Activated CD4-positive, alpha-beta T cell treated with anti-CD3 and anti-CD28 coated beads for 1 hour (primary cell): ENCODE results near the gene MRC1.
"Not testable (repeated sequence)": the region's sequence is repeated elsewhere in the genome, so short reads cannot be mapped to it uniquely, and the experiment has no call there.

Experiments
- DNase-seq: peaks from one replicate; pipeline ENCODE4 v3.0.0-alpha.2; 2020

The MRC1 gene

DNA sequence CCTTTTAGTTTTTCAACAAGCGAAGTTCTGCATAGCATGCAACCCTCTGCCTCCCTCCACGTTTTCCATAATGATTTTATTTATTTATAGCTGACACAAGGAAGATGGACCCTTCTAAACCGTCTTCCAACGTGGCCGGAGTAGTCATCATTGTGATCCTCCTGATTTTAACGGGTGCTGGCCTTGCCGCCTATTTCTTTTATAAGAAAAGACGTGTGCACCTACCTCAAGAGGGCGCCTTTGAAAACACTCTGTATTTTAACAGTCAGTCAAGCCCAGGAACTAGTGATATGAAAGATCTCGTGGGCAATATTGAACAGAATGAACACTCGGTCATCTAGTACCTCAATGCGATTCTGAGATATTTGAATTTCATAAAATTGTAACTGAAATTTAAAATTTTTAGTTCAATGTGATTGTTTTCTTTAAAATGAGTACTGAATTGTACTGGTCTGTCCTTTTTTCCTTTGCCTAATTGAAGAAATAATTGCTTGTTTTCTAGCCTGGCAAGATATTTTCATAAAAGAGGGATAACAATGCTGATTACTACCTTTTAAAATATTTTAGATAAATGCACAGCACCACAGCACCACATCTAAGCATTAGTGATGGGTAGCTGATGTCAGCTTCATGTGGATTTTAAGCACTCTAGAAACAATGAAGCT, 101.1 kb downstream of the MRC1 start:
- DNase-seq: no peak

DNA sequence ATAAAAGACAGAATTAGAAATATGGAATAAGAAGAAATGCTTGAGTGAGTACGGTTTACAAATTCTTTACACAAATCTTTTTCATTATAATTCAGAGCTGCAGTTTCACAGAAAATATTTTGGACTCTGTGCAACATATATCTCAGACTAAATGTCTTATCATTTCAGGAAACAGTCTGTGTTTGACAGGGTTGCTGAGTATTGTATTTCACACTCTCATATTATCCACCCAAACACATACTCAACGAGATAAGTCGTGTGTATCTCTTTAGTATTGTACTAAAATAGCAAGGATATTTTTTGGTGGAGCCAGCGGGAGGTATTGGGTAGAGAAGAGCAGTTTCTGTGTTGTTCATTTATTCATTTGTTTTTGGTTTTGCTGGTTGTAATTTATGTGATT, 103.6 kb downstream of the MRC1 start:
- DNase-seq: no peak

- DNase-seq: no peak
These were observed 104.5 kb downstream of the MRC1 start for GRCh38 chr10:17913604-17914003.

DNA sequence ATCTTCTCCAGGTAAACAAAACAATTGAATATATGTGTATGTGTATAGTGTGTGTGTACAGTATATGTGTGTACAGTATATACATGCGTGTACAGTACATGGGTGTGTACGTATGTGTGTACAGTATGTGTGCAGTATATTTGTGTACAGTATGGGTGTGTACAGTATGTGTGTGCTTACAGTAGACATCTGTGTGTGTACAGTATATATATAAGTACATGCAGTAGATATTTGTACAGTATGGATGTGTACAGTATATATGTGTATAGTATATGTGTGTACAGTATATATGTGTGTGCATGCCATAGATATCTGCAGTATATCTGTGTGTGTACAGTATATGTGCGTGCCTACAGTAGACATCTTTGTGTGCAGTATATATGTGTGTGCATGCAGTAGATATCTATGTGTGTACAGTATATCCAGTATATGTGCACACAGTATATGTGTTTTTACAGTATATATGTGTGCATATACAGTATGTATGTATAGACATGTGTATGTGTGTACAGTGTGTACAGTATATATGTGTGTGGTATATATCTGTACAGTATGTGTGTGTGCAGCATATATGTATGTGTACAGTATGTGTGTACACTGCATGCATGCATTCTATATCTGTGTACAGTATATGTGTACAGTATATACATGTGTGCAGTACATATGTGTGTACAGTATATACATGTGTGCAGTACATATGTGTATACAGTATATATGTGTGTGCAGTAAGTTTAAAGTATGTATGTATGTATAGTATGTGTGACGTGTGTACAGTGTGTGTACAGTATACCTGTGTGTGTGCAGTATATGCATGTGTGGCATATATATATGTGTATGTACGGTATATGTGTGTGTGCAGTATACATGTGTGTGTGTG, 105.3 kb downstream of the MRC1 start:
- no peak for DNase-seq

GRCh38 chr10:17915181-17915580, 106.0 kb downstream of the MRC1 start:
- DNase-seq: no peak

DNA sequence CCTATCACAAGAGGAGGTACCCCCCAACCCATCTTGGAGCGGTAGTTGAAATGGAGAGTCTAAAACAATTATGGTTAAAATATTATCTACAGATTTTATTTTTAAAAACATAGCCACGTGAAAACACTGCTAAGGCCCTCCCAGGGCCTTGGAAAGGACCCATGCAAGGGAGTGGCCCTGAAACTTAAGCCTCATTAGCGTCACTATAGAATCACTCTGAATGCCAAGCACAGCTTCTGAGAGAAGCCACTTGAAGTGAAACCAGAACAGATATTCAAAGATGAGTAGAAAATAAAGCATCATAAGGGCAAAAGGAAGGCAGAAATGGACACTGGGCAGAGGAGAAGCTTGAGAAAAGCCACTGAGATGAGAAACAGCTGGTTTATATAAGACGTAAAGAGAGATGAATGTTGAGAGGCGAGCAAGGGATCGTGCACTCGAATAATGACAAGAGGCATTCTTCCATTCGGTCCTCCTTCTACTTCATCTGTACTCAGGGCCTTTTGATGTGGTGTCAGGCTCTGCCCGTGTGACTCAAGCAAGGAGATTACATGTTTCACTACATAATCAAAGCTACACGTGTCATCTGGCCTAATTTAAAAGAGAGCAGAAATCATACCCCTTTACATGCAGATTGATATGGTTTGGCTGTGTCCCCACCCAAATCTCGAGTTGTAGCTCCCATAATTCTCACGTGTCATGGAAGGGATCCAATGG, 109.2 kb downstream of the MRC1 start:
- DNase-seq: no peak

- no peak for DNase-seq
These were observed 112.2 kb downstream of the MRC1 start for GRCh38 chr10:17921378-17921777.

DNA sequence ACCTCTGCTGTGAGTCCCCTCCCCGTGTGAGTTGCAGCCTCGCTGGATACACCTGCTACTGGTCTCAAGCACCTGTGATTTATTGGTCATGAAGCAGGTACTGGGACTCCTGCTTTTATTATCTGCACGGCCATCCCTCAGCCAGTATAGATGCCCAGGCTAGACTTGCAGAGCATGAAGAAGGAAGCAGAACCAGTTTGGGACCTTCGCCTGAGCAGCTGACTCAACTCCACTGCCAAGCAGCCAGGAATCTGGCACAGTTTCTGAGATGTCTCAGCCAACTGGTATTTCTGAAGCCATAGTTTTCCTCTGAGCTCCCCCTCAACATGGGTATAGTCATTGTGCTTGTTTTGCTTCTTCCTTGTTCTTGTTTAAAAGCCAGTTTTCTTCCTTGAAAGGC, 114.6 kb downstream of the MRC1 start:
- no peak for DNase-seq

GRCh38 chr10:17943033-17943745, 134.0 kb downstream of the MRC1 start:
- DNase-seq: no peak

GRCh38 chr10:17950269-17950668, 141.1 kb downstream of the MRC1 start:
- not testable (repeated sequence) for DNase-seq

GRCh38 chr10:17950726-17951125, 141.6 kb downstream of the MRC1 start:
- no peak for DNase-seq

- no peak for DNase-seq
These were observed 142.8 kb downstream of the MRC1 start, which contains the start of gene SLC39A12 for GRCh38 chr10:17951868-17952371. SLC39A12 (plus strand) TSS chr10:17951918; CDS start chr10:17953277, 1,359 bp downstream.

- not testable (repeated sequence) for DNase-seq
These were observed 145.2 kb downstream of the MRC1 start for GRCh38 chr10:17954372-17954771.

DNA sequence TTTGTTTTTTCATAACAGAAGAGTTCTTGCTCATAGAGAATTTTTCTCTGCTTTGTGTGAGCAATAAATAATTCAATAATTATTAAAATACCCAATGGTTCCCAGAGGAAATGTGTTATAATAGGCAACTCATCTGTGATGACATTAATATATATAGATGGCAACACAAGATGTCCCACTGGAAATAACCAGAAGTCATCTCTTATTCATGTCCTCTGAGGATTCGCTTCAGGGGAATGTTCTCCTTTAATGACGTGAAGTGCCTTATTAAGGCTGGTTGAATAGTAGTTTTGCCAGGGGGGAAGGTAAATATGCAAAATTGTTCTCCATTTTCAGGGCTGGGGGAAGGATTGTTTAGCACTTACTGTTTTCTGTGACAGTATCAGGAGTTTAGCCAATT, 145.7 kb downstream of the MRC1 start:
- no peak for DNase-seq

GRCh38 chr10:17958049-17958448, 148.9 kb downstream of the MRC1 start:
- DNase-seq: no peak

GRCh38 chr10:17959870-17960269, 150.7 kb downstream of the MRC1 start:
- no peak for DNase-seq
